Measurements from ENCODE around the gene PRM2. TPM values are rescaled to one million over a fixed set of nuclear protein-coding genes. Genes with fewer than 3 reads are reported as not detected.

PRM2 gene
- total and polyA plus RNA-seq, 2 donors (not counting 1 experiment from before 2014, with no cell fraction given): not detected

GRCh38 chr16:11297492-11298142 is 21.3 kb upstream of the PRM2 start:
- no peaks in the 10 kb centered on the region for H4K20me1 ChIP-seq (ENCODE audit: control insufficient read depth, extremely low read depth, insufficient read depth, low read length)
- TF ChIP-seq, protein P1, sequence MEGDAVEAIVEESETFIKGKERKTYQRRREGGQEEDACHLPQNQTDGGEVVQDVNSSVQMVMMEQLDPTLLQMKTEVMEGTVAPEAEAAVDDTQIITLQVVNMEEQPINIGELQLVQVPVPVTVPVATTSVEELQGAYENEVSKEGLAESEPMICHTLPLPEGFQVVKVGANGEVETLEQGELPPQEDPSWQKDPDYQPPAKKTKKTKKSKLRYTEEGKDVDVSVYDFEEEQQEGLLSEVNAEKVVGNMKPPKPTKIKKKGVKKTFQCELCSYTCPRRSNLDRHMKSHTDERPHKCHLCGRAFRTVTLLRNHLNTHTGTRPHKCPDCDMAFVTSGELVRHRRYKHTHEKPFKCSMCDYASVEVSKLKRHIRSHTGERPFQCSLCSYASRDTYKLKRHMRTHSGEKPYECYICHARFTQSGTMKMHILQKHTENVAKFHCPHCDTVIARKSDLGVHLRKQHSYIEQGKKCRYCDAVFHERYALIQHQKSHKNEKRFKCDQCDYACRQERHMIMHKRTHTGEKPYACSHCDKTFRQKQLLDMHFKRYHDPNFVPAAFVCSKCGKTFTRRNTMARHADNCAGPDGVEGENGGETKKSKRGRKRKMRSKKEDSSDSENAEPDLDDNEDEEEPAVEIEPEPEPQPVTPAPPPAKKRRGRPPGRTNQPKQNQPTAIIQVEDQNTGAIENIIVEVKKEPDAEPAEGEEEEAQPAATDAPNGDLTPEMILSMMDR (conservative IDR thresholded peaks at IDR 0.05 in 1 of 2, IDR thresholded peaks at IDR 0.05 in 1 of 2; ENCODE audit: low read depth in 1 of 2, low read length in 2 of 2): no peak
- no peak for TF ChIP-seq EZH2 (IDR thresholded peaks at IDR 0.05; ENCODE audit: low read length, missing control alignments)
- no peaks in the 10 kb centered on the region for H3K79me2 ChIP-seq (ENCODE audit: control insufficient read depth, insufficient read depth, low read length)
- H3K36me3 ChIP-seq (ENCODE audit: control insufficient read depth, insufficient read depth, low read length): no peaks in the 10 kb centered on the region
- H3K27me3 ChIP-seq (ENCODE audit: control insufficient read depth, insufficient read depth, low read length): no peaks in the 10 kb centered on the region
- H3K4me1 ChIP-seq (ENCODE audit: control insufficient read depth, extremely low read depth, insufficient read depth, low read length): peaks cover 5% of the 10 kb centered on the region
- no peaks in the 10 kb centered on the region for H3K9me3 ChIP-seq (ENCODE audit: control insufficient read depth, insufficient read depth, low read depth, low read length)
- no peak overlapping the region for H3K9ac ChIP-seq (ENCODE audit: insufficient read depth, low read length)
- DNase-seq (ENCODE audit: low read depth in 2 of 2): peak; percentile 81 to 82
- no peak overlapping the region for H2AFZ ChIP-seq (ENCODE audit: low read length)
- no peak overlapping the region for H3K27ac ChIP-seq (ENCODE audit: insufficient read depth, low read length)
- H3K4me2 ChIP-seq (ENCODE audit: extremely low read depth, insufficient read depth, low read length): peak overlapping the region; percentile 20
- H3K4me3 ChIP-seq (replicated peaks in 1 of 4; ENCODE audit: control extremely low read depth in 1 of 4, insufficient read depth in 1 of 4, low read depth in 3 of 4, low read length in 4 of 4): peak overlapping the region in 1 of 4 experiments; percentile 7

GRCh38 chr16:11296706-11297491 is 20.6 kb upstream of the PRM2 start:
- no peaks in the 10 kb centered on the region for H3K9me3 ChIP-seq (ENCODE audit: control insufficient read depth, insufficient read depth, low read depth, low read length)
- no peaks in the 10 kb centered on the region for H3K36me3 ChIP-seq (ENCODE audit: control insufficient read depth, insufficient read depth, low read length)
- H3K4me2 ChIP-seq (ENCODE audit: extremely low read depth, insufficient read depth, low read length): peak overlapping the region; percentile 20
- DNase-seq (ENCODE audit: low read depth in 2 of 2): peak; percentile 50 to 56
- H3K27me3 ChIP-seq (ENCODE audit: control insufficient read depth, insufficient read depth, low read length): no peaks in the 10 kb centered on the region
- H2AFZ ChIP-seq (ENCODE audit: low read length): no peak overlapping the region
- H3K9ac ChIP-seq (ENCODE audit: insufficient read depth, low read length): no peak overlapping the region
- no peak overlapping the region for H3K4me3 ChIP-seq (replicated peaks in 1 of 4; ENCODE audit: control extremely low read depth in 1 of 4, insufficient read depth in 1 of 4, low read depth in 3 of 4, low read length in 4 of 4)
- peaks cover 5% of the 10 kb centered on the region for H3K4me1 ChIP-seq (ENCODE audit: control insufficient read depth, extremely low read depth, insufficient read depth, low read length)
- H3K79me2 ChIP-seq (ENCODE audit: control insufficient read depth, insufficient read depth, low read length): no peaks in the 10 kb centered on the region
- H4K20me1 ChIP-seq (ENCODE audit: control insufficient read depth, extremely low read depth, insufficient read depth, low read length): no peaks in the 10 kb centered on the region
- no peak overlapping the region for H3K27ac ChIP-seq (ENCODE audit: insufficient read depth, low read length)
- TF ChIP-seq, protein P1 (conservative IDR thresholded peaks at IDR 0.05 in 1 of 2, IDR thresholded peaks at IDR 0.05 in 1 of 2; ENCODE audit: low read depth in 1 of 2, low read length in 2 of 2): no peak
- TF ChIP-seq EZH2 (IDR thresholded peaks at IDR 0.05; ENCODE audit: low read length, missing control alignments): no peak

- no peak overlapping the region for H3K9ac ChIP-seq (ENCODE audit: insufficient read depth, low read length)
- no peak for TF ChIP-seq EZH2 (IDR thresholded peaks at IDR 0.05; ENCODE audit: low read length, missing control alignments)
- TF ChIP-seq, protein P1 (conservative IDR thresholded peaks at IDR 0.05 in 1 of 2, IDR thresholded peaks at IDR 0.05 in 1 of 2; ENCODE audit: low read depth in 1 of 2, low read length in 2 of 2): no peak
- H2AFZ ChIP-seq (ENCODE audit: low read length): no peak overlapping the region
These were observed 20.0 kb upstream of the PRM2 start for GRCh38 chr16:11296351-11296705.

More at GRCh38 chr16:11296351-11296705, 20.0 kb upstream of the PRM2 start:
- Histone ChIP-seq H3K4me1 (ENCODE audit: control insufficient read depth, extremely low read depth, insufficient read depth, low read length) (peaks cover 5% of the 10 kb centered on the region), H3K4me3 (replicated peaks in 1 of 4; ENCODE audit: control extremely low read depth in 1 of 4, insufficient read depth in 1 of 4, low read depth in 3 of 4, low read length in 4 of 4) (no peak overlapping the region), H3K36me3 (ENCODE audit: control insufficient read depth, insufficient read depth, low read length) (no peaks in the 10 kb centered on the region), H3K79me2 (ENCODE audit: control insufficient read depth, insufficient read depth, low read length) (no peaks in the 10 kb centered on the region), H3K27me3 (ENCODE audit: control insufficient read depth, insufficient read depth, low read length) (no peaks in the 10 kb centered on the region), H3K27ac (ENCODE audit: insufficient read depth, low read length) (no peak overlapping the region), H4K20me1 (ENCODE audit: control insufficient read depth, extremely low read depth, insufficient read depth, low read length) (no peaks in the 10 kb centered on the region), H3K9me3 (ENCODE audit: control insufficient read depth, insufficient read depth, low read depth, low read length) (no peaks in the 10 kb centered on the region), H3K4me2 (ENCODE audit: extremely low read depth, insufficient read depth, low read length) (no peak overlapping the region)
- DNase-seq (ENCODE audit: low read depth in 2 of 2): no peak

All from fibroblast of lung (primary cell).